ENCODE data around the gene FZD2.

DNA sequence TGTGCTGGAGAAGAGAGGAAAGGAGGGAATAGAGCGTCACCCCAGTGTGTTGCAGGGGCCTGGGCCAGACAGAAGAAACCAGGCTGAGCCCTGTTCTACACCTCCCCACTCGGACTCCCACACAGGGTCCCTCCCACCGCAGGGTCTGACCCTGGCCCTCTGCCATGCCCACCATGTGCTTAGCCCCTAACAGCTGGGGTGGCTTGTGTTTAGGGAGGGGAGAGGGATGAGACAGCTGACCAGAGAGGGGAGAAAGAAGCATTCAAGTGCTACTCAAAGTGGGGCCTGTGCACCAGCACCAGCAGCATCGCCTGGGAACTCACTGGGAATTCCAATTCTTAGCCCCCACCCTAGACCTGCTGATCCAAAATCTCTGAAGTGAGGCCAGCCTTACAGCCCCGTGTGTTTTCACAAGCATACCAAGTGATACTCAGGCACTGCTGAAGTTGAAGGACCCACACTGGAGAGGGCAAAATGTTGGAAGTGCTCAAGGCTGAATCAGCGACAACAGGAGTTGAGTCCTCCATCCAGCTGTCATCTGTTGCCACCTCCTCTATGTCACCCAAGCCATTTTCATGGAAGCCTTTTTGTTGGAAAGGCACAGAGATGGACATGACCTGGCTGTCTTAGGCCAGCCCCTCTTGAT is 47.0 kb downstream of the FZD2 start:
- TF ChIP-seq ZNF274 (IDR thresholded peaks at IDR 0.05; ENCODE audit: low read depth, low read length), result no peak
- TF ChIP-seq, protein P1, sequence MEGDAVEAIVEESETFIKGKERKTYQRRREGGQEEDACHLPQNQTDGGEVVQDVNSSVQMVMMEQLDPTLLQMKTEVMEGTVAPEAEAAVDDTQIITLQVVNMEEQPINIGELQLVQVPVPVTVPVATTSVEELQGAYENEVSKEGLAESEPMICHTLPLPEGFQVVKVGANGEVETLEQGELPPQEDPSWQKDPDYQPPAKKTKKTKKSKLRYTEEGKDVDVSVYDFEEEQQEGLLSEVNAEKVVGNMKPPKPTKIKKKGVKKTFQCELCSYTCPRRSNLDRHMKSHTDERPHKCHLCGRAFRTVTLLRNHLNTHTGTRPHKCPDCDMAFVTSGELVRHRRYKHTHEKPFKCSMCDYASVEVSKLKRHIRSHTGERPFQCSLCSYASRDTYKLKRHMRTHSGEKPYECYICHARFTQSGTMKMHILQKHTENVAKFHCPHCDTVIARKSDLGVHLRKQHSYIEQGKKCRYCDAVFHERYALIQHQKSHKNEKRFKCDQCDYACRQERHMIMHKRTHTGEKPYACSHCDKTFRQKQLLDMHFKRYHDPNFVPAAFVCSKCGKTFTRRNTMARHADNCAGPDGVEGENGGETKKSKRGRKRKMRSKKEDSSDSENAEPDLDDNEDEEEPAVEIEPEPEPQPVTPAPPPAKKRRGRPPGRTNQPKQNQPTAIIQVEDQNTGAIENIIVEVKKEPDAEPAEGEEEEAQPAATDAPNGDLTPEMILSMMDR (IDR thresholded peaks at IDR 0.05 in 2 of 3, conservative IDR thresholded peaks at IDR 0.05 in 1 of 3; ENCODE audit: borderline replicate concordance in 1 of 3, insufficient read depth in 1 of 3, low read depth in 2 of 3, low read length in 2 of 3), result no peak
- TF ChIP-seq POLR2A (IDR thresholded peaks at IDR 0.05; ENCODE audit: borderline replicate concordance, extremely low read depth, insufficient read depth, insufficient read length), result no peak
- no peak for TF ChIP-seq EZH2phosphoT487 (IDR thresholded peaks at IDR 0.05; ENCODE audit: borderline replicate concordance)
- TF ChIP-seq, protein P2, sequence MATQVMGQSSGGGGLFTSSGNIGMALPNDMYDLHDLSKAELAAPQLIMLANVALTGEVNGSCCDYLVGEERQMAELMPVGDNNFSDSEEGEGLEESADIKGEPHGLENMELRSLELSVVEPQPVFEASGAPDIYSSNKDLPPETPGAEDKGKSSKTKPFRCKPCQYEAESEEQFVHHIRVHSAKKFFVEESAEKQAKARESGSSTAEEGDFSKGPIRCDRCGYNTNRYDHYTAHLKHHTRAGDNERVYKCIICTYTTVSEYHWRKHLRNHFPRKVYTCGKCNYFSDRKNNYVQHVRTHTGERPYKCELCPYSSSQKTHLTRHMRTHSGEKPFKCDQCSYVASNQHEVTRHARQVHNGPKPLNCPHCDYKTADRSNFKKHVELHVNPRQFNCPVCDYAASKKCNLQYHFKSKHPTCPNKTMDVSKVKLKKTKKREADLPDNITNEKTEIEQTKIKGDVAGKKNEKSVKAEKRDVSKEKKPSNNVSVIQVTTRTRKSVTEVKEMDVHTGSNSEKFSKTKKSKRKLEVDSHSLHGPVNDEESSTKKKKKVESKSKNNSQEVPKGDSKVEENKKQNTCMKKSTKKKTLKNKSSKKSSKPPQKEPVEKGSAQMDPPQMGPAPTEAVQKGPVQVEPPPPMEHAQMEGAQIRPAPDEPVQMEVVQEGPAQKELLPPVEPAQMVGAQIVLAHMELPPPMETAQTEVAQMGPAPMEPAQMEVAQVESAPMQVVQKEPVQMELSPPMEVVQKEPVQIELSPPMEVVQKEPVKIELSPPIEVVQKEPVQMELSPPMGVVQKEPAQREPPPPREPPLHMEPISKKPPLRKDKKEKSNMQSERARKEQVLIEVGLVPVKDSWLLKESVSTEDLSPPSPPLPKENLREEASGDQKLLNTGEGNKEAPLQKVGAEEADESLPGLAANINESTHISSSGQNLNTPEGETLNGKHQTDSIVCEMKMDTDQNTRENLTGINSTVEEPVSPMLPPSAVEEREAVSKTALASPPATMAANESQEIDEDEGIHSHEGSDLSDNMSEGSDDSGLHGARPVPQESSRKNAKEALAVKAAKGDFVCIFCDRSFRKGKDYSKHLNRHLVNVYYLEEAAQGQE (IDR thresholded peaks at IDR 0.05; ENCODE audit: low read depth), result no peak
- no peak for TF ChIP-seq POLR2AphosphoS5 (IDR thresholded peaks at IDR 0.05; ENCODE audit: low read depth, low read length)
- TF ChIP-seq YY1 (IDR thresholded peaks at IDR 0.05; ENCODE audit: extremely low read depth, insufficient replicate concordance, low read depth, low read length), result no peak
- no peak for TF ChIP-seq RAD21 (IDR thresholded peaks at IDR 0.05; ENCODE audit: low read depth)

All from HCT116 (cell line).